Psoas muscle (tissue), 8 donors: ENCODE data around the gene ARID4B. TPM values are rescaled to one million over a fixed set of nuclear protein-coding genes. Genes with fewer than 3 reads are reported as not detected.
A peak's percentile ranks its signal among the peaks of the same experiment; 100 is the strongest.
"Not testable (repeated sequence)": the region's sequence is repeated elsewhere in the genome, so short reads cannot be mapped to it uniquely, and the experiment has no call there.

ENCODE experiments used
- ATAC-seq, 4 donors: fragments of 200-7000 bp; cut with Tn5 transposase; one replicate each; pipeline ENCODE4 v1.9.1; 2020; ENCODE audit warnings: moderate library complexity in 3 of 4, mild to moderate bottlenecking in 2 of 4
- DNase-seq, 2 donors: peaks; one replicate each; pipeline ENCODE4 v3.0.0-alpha.2; 2020
- H3K27ac ChIP-seq: fragments of 200-600 bp; one replicate; pipeline ENCODE4 v1.8.0; 2022
- H3K27me3 ChIP-seq, 3 donors: fragments of 200-600 bp in 1 of 3; one replicate each; pipeline versions ENCODE4 v1.6.1 to v1.8.0; 2013 to 2022; ENCODE audit warnings: low read length in 2 of 3, mild to moderate bottlenecking in 2 of 3, moderate library complexity in 1 of 3; ENCODE audit not compliant: insufficient read depth in 3 of 3
- H3K36me3 ChIP-seq, 2 donors: fragments of 200-600 bp in 1 of 2; one replicate each; pipeline versions ENCODE4 v1.6.1 to v1.8.0; 2013 to 2022; ENCODE audit warnings: low read depth in 1 of 2, mild to moderate bottlenecking in 1 of 2, moderate library complexity in 1 of 2; ENCODE audit not compliant: insufficient read depth in 1 of 2
- H3K4me1 ChIP-seq: fragments of 200-600 bp; one replicate; pipeline ENCODE4 v1.8.0; 2022
- H3K4me3 ChIP-seq: fragments of 200-600 bp; one replicate; pipeline ENCODE4 v1.8.0; 2022; ENCODE audit warnings: mild to moderate bottlenecking
- H3K9me3 ChIP-seq: fragments of 200-600 bp; one replicate; pipeline ENCODE4 v1.8.0; 2022
- WGBS, 3 donors: extraction: QIAGEN DNeasy Blood & Tissue Kit; methylation state at CpG; one replicate each; pipeline versions ENCODE4 v1.1.6 to v1.1.7; 2013; 5-methylcytosine and 5-hydroxymethylcytosine counted together
- intact Hi-C, 2 donors: fragments of 100-400 bp; cut with DNase I; formaldehyde crosslinking; loops; one replicate each; pipeline versions ENCODE4 v1.11.0 to v1.14.2; 2022
- polyA plus RNA-seq, 3 donors: library from polyadenylated mRNA; stranded (reverse); fragments of 200-250 nt; gene quantifications; one replicate each; pipeline ENCODE4 v1.2.3, GENCODE V29; 2013
- total RNA-seq, 4 donors: library from RNA; stranded (reverse); fragmentation: NEBNext Ultra II Directional in 2 of 4; extraction: Animal tissue kit (Norgen Biotek cat#: 25700) in 2 of 4; gene quantifications; one replicate each; pipeline versions ENCODE4 v1.2.1 to v1.2.4, GENCODE V29; 2021 to 2023
- TF ChIP-seq, protein P1 (sequence below): fragments of 200-600 bp; IDR thresholded peaks from one replicate; pipeline ENCODE4 v1.8.0; 2022; ENCODE audit warnings: antibody characterized with exemption
- donor health status: healthy with polysubstance abuse.
- donor health status: DM: no; HTN: no; CAD: no; lungs with moderate emphysema.
- donor health status: Bipolar disorder and iron deficiency.
- donor health status: healthy.
- donor health status: DM: yes; HTN: yes; CAD: no.
- donor health status: DM: no; HTN: no; CAD: no.
- donor health status: DM: no; HTN: no; CAD: no.
- donor health status: DM: yes; HTN: yes; CAD: no.

Gene ARID4B
- total and polyA plus RNA-seq, 7 donors = 2.9 to 16.0 (median 13.7) TPM

DNA sequence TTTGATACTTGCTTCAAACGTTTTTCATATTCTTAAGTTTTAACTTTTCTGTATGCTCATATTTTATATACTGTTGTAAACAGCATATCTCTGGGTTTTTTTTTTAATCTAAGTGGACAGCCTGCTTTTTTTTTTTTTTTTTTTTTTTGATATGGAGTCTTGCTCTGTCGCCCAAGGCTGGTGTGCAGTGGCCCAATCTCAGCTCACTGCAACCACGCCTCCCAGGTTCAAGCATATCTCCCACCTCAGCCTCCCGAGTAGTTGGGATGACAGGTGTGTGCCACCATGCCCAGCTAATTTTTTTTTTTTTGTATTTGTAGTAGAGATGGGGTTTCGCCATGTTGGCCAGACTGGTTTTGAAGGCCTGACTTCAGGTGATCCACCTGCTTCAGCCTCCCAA, 40.4 kb upstream of the ARID4B start:
- Histone ChIP-seq H3K27ac (no peak overlapping the region), H3K27me3 (no peaks in the 10 kb centered on the region), H3K4me3 (peak overlapping the region; percentile 78), H3K4me1 (no peaks in the 10 kb centered on the region), H3K36me3 (no peaks in the 10 kb centered on the region), H3K9me3 (no peaks in the 10 kb centered on the region)
- DNase-seq (no peak), ATAC-seq (no peak)
- WGBS, 3 donors = 69 to 77% (median 70%) methylated on average over 5 of the region's 5 CpGs
- TF ChIP-seq, protein P1, sequence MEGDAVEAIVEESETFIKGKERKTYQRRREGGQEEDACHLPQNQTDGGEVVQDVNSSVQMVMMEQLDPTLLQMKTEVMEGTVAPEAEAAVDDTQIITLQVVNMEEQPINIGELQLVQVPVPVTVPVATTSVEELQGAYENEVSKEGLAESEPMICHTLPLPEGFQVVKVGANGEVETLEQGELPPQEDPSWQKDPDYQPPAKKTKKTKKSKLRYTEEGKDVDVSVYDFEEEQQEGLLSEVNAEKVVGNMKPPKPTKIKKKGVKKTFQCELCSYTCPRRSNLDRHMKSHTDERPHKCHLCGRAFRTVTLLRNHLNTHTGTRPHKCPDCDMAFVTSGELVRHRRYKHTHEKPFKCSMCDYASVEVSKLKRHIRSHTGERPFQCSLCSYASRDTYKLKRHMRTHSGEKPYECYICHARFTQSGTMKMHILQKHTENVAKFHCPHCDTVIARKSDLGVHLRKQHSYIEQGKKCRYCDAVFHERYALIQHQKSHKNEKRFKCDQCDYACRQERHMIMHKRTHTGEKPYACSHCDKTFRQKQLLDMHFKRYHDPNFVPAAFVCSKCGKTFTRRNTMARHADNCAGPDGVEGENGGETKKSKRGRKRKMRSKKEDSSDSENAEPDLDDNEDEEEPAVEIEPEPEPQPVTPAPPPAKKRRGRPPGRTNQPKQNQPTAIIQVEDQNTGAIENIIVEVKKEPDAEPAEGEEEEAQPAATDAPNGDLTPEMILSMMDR = no peak
- intact Hi-C loops = loop anchor here (5.0 to 10.0 kb wide), 3 partner anchors 36 to 116 kb away; no protein-coding TSS in a partner anchor

DNA sequence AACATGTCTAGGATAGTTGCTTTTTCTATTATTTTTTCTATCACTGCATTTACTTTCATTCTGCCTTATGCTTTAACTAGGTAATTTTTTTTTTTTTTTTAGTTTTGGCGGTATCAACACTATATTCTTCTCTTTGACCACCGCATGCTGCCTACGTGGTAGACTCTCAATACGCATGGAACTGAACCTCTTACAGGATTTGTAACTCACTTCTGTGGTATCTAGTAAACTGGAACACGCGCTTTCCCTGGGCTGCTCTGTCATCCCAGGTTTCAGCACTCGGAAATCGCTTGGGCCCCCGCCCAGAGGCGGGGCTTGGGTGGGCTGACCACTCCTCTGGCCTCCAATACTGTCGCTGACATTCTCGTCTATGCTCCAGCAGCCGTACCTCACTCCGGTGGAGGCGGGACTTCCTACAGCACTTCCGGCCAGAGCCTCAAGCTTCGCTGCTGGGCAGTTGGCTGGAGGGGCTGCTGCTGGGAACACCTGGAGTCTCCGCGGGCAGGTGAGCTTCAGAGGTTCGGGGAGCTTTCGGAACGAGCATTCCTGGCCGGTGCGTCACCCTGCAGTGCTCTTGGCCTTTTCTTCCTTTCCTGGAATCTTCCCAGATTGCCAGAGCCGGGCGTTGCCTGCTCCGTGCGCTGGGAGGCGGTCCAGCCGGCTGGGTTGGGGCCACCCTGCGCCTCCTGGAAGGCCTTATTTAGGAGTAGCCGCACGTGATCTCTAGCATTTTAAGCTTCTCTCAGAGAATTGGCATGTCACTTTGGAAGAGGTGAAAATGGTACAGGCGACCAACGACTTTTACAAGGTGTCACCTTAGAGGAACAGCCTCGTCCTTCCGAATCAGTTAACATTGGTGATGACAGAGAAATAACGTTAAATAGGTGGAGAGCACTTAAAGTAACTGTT, 39.3 kb upstream of the ARID4B start, which contains the start of gene TBCE:
Gene TBCE, plus strand, starts transcription at position 428 of the 909 bp plus-strand sequence. CDS start 12,623 bp downstream, outside the sequence.
- peak within 1 kb of the TSS; percentile 78 for H3K4me3 ChIP-seq
- no peaks in the 10 kb centered on the region for H3K9me3 ChIP-seq
- no peaks in the 10 kb centered on the region for H3K27me3 ChIP-seq
- no peaks in the 10 kb centered on the region for H3K4me1 ChIP-seq
- ATAC-seq (peak; percentile 99 to 100 (median 100)), DNase-seq (peak; percentile 97 to 98)
- 0 to 1% (median 0%) methylated on average over 37 to 38 of the region's 38 CpGs for WGBS, 3 donors
- no peaks in the 10 kb centered on the region for H3K36me3 ChIP-seq
- TF ChIP-seq, protein P1 = no peak
- intact Hi-C loops = loop anchor here (2.0 to 10.0 kb wide), 4 partner anchors 35 to 115 kb away; partner anchors contain the start of genes ARID4B (in 1 of the 2) and GGPS1 (in 1 of the 2)
- H3K27ac ChIP-seq = peak within 1 kb of the TSS; percentile 87

DNA sequence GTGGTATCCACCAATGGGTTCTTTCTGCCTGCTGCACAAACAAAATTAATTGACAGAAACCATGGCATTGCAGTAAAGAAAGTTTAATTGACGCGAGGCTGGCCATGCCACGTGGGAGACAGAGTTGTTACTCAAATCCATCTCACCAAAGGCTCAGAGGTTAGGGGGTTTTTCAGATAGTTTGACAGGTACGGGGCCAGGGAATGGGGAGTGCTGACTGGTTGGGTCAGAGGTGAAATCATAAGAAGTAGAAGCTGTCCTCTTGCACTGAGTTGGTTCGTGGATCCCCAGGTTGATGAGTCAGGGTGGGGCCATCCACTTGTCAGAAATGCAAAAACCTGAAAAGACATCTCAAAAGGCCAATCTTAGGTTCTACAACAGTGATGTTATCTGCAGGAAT, 38.3 kb upstream of the ARID4B start:
- no peak for DNase-seq
- 92 to 95% (median 93%) methylated on average over 5 of the region's 5 CpGs for WGBS, 3 donors
- intact Hi-C loops = loop anchor here (2.0 to 10.0 kb wide), 4 partner anchors 34 to 114 kb away; partner anchors contain the start of genes ARID4B (in 1 of the 2) and GGPS1 (in 1 of the 2)
- Histone ChIP-seq H3K9me3 (no peaks in the 10 kb centered on the region), H3K27ac (peak overlapping the region; percentile 87), H3K36me3 (no peaks in the 10 kb centered on the region), H3K4me1 (no peaks in the 10 kb centered on the region), H3K27me3 (no peaks in the 10 kb centered on the region), H3K4me3 (no peak overlapping the region)
- ATAC-seq = no peak
- TF ChIP-seq, protein P1 = no peak

DNA sequence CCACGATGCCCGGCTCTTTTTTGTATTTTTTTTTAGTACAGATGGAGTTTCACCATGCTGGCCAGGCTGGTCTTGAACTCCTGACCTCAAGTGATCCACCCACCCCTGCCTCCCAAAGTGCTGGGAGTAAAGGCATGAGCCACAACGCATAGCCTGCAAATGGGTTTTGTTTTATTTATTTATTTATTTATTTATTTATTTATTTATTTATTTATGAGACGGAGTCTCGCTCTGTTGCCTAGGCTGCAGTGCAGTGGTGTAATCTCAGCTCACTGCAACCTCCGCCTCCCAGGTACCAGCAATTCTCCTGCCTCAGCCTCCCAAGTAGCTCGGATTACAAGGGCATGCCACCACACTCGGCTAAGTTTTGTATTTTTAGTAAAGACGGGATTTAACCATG, 36.2 kb upstream of the ARID4B start:
- not testable (repeated sequence) for DNase-seq, H3K27me3 ChIP-seq, H3K4me3 ChIP-seq, H3K9me3 ChIP-seq, ATAC-seq, H3K36me3 ChIP-seq, H3K4me1 ChIP-seq, H3K27ac ChIP-seq
- intact Hi-C loops = loop anchor here in 1 of 2 donors (10.0 kb wide), 1 partner anchor 51 kb away; no protein-coding TSS in a partner anchor
- 93 to 96% (median 95%) methylated on average over 9 of the region's 9 CpGs for WGBS, 3 donors

DNA sequence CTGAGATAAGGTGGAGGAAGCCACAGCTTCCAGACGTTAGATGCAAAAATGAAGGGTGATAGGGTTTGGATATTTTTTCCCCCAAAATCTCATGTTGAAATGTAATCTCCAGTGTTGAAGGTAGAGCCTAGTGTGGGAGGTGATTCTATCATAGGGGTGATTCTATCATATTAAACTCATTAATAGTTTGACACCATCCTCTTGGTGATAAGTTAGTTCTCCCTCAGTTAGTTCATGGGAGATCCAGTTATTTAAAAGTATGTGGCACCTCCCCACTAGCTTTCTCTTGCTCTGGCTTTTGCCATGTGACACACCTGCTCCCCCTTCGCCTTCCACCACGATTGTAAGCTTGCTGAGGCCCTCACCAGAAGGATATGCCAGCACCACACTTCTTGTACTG, 30.9 kb upstream of the ARID4B start:
- ATAC-seq = no peak
- intact Hi-C loops = no loop called here
- no peaks in the 10 kb centered on the region for H3K9me3 ChIP-seq
- H3K27ac ChIP-seq = no peak overlapping the region
- no peaks in the 10 kb centered on the region for H3K4me1 ChIP-seq
- H3K27me3 ChIP-seq = no peaks in the 10 kb centered on the region
- TF ChIP-seq, protein P1 = no peak
- H3K36me3 ChIP-seq = no peaks in the 10 kb centered on the region
- H3K4me3 ChIP-seq = no peak overlapping the region
- no peak for DNase-seq
- 80 to 94% (median 87%) methylated on average over 3 of the region's 3 CpGs for WGBS, 3 donors
